22Rv1 (cell line): Measurements from ENCODE around the gene BRD7.

Experiments used
- H3K27ac ChIP-seq: fragments of 450-650 bp; 2 replicates; pipeline ENCODE4 v1.5.1; 2017
- ZFX ChIP-seq: fragments of 450-650 bp; IDR thresholded peaks from 2 replicates; pipeline ENCODE4 v1.6.1; 2017; ENCODE audit warnings: antibody characterized with exemption, borderline replicate concordance
- TF ChIP-seq, protein P1 (sequence below): fragments of 450-650 bp; IDR thresholded peaks from 2 replicates; pipeline ENCODE4 v1.5.1; 2017; ENCODE audit warnings: mild to moderate bottlenecking

The BRD7 gene

DNA sequence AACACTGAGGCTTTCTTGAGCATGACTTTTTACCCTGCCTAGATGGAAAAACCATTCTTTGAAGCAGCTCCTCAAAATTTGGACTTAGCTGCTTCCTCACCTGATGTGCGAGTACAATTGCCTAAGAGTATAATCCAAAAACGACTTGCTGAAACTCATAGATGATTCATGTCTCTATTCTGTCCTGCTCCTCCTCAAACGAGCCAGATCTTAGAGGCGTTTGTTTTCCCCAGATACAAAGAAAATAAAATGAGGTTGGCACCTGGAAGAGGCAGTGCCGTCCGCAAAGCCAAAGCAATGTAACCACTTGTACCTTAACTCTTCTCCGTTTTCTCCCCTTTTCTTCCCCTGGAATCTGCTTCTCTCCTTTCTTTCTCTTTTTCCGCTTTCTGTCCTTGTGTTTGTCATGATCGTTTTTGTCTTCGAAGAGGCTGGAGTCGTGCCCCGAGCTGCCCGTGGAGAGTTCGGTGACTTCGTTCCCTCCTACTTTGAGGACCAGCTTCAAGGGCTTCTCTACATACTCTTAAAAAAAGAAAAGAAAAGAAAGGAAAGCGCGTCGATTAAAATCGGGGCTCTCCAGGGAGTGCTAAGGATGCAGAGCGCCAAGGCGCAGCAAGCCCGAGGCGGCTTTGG lies 895 bp downstream of the BRD7 start:
- no peak overlapping the region for H3K27ac ChIP-seq
- TF ChIP-seq, protein P1, sequence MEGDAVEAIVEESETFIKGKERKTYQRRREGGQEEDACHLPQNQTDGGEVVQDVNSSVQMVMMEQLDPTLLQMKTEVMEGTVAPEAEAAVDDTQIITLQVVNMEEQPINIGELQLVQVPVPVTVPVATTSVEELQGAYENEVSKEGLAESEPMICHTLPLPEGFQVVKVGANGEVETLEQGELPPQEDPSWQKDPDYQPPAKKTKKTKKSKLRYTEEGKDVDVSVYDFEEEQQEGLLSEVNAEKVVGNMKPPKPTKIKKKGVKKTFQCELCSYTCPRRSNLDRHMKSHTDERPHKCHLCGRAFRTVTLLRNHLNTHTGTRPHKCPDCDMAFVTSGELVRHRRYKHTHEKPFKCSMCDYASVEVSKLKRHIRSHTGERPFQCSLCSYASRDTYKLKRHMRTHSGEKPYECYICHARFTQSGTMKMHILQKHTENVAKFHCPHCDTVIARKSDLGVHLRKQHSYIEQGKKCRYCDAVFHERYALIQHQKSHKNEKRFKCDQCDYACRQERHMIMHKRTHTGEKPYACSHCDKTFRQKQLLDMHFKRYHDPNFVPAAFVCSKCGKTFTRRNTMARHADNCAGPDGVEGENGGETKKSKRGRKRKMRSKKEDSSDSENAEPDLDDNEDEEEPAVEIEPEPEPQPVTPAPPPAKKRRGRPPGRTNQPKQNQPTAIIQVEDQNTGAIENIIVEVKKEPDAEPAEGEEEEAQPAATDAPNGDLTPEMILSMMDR: no peak
- TF ChIP-seq ZFX: no peak

DNA sequence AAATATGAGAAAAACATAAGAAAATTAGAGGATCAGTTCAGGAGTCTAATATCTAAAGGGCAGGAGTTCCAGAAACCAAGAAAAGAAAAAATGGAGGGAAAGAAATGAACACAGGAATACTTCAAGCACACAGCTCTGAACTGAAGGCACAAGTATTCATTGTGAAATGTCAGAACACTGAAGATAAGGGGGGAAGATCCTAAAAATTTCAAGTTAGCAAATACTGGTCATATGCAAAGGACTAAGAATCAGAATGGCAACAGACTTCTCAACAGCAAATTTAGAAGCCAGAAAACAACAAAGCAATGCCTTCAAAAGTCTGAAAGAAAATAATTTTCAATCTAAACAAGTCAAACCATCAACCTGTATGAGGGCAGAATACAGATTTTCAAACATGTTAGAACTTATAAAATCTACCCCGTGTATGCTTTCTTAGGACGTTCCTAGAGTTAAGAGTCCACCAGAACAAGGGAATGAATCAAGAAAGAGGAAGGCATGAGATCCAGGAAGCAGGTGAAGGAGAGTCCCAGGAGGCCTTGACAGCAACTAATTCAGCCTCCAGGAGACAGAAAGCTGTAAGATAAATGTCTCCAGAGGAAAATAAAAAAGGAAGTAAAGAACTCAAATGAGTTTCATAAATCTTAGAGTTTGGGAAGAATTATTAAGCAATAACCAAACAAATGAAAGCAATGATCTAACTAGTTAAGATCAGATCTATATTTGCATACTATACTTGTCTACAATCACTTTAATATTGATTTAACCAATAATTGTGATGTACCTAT lies 2.8 kb downstream of the BRD7 start:
- no peak overlapping the region for H3K27ac ChIP-seq
- TF ChIP-seq ZFX: no peak
- TF ChIP-seq, protein P1: no peak

DNA sequence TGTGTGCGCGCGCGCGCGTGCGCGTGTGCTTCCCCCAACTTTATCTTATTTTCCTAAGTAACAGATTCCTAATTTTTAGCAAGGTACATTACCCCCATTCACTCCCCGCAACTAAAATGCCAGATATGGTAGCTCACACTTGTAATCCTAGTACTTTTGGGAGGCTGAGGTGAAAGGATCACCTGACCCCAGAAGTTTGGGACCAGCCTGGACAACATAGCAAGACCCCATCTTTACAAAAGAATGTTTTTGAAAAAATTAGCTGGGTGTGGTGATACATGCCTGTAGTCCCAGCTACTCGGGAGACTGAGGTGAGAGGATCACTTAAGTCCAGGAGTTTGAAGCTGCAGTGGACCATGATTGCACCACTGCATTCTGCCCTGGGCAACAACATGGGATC lies 5.1 kb downstream of the BRD7 start:
- no peak overlapping the region for H3K27ac ChIP-seq
- no peak for TF ChIP-seq ZFX
- TF ChIP-seq, protein P1: no peak

DNA sequence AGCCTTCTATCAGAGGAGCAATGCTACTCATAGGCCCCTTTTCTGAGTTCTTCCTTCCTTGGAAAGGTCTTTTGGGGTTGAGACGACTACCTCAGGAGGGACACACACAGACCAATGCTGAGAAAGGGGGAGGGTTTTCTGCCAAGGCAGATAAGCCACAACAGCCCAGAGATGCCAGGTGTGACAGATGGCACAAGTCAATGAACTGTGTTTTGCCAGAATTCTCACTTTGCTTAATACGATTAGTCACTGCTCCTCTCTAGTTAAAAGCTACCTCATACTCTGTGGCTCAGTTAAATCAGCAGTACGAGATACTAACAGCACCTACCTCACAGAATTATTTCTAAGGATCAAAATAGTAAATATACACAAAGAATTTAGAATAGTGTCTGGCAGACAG lies 8.0 kb downstream of the BRD7 start:
- TF ChIP-seq ZFX: no peak
- TF ChIP-seq, protein P1: no peak
- peak overlapping the region; percentile 36 for H3K27ac ChIP-seq

DNA sequence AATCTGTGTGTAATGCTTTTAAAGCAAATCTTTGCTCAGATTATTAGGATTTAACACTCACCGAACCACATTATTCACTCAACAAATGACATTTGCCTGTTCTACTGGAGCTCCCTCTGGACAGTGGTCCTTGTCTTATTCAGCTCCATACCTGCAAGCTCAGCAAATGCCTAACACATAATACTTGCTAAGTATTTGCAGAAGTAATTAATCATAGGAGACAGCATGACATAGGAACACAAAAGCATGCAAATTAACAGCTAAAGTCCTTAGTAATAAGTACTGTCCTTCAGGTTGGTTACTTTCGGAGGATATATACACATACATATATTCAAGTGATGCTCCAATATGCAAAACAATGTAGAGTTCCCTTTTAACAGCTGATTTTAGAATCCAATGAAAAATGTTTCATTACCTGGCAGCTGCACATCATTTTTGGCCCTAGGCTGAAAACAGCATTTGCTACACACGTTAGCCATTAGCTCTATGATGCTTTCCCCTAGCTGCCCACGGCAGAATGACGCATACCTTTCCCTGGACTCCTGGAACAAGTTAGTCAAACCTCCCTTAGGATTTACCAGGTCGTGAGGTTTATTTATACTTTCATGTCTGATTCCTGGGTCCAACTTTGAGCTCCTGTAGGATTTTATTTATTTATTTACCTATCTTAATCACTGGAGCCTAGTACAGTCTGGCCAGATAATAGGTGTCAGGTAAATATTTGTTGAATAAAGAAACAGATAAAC lies 8.6 kb downstream of the BRD7 start:
- peak overlapping the region; percentile 36 for H3K27ac ChIP-seq

DNA sequence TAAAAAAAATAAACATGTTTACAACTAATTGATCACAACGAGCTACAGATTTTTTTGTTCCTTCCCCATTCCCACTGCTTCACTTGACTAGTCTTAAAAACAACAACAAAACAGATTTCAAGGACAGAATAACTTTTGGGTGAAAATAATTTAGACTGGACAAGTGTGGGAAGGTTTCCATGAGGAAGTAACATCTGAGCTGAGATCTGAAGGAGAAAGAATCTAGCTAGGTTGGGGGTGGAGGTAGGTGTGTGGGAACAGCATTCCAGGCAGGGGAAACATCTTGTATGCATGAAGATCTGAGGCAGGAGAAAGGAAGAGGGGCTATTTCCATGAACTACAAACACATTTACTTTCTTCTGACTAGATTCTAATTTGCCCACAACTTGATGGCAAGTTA lies 9.2 kb downstream of the BRD7 start:
- peak overlapping the region; percentile 36; the same call in 1 of the 2 replicates for H3K27ac ChIP-seq
- TF ChIP-seq, protein P1: no peak
- TF ChIP-seq ZFX: no peak

More for the DNA sequence above, 8.6 kb downstream of the BRD7 start:
- TF ChIP-seq ZFX: no peak
- TF ChIP-seq, protein P1: no peak
